HepG2 (cell line): Measurements from ENCODE around the gene MFSD12. TPM values are rescaled to one million over a fixed set of nuclear protein-coding genes. Genes with fewer than 3 reads are reported as not detected.

ENCODE experiments used
- AKAP8 ChIP-seq: sonication (generic); formaldehyde crosslinking; IDR thresholded peaks from 2 replicates; pipeline ENCODE4 v1.5.1; 2020; ENCODE audit warnings: mild to moderate bottlenecking, missing genetic modification reagents
- FOSL2 ChIP-seq: sonication (generic); formaldehyde crosslinking; IDR thresholded peaks from 2 replicates; pipeline ENCODE4 v1.4.0; 2020; ENCODE audit warnings: missing genetic modification reagents
- FOXJ3 ChIP-seq: sonication (generic); formaldehyde crosslinking; IDR thresholded peaks from 2 replicates; pipeline ENCODE4 v1.4.0; 2020; ENCODE audit warnings: missing genetic modification reagents, mild to moderate bottlenecking, borderline replicate concordance
- FOXM1 ChIP-seq: sonication (generic); formaldehyde crosslinking; IDR thresholded peaks from 2 replicates; pipeline ENCODE4 v1.5.0; 2020; ENCODE audit warnings: missing genetic modification reagents
- KLF11 ChIP-seq: IDR thresholded peaks from 2 replicates; pipeline ENCODE4 v1.6.1; 2016; ENCODE audit warnings: missing compliant biosample characterization
- RFX1 ChIP-seq: fragments of 450-650 bp; IDR thresholded peaks from 2 replicates; pipeline ENCODE4 v1.6.1; 2017
- ZKSCAN8 ChIP-seq: IDR thresholded peaks from 2 replicates; pipeline ENCODE4 v1.6.1; 2016; ENCODE audit warnings: borderline replicate concordance, missing genetic modification reagents, missing compliant biosample characterization
- ZNF549 ChIP-seq: sonication (generic); formaldehyde crosslinking; IDR thresholded peaks from 2 replicates; pipeline ENCODE4 v1.5.0; 2020; ENCODE audit warnings: missing genetic modification reagents
- ZNF558 ChIP-seq: sonication (generic); formaldehyde crosslinking; IDR thresholded peaks from 2 replicates; pipeline ENCODE4 v1.9.0; 2022; ENCODE audit warnings: mild to moderate bottlenecking, missing genetic modification reagents, borderline replicate concordance
- ZNF773 ChIP-seq: sonication (generic); formaldehyde crosslinking; IDR thresholded peaks from 2 replicates; pipeline ENCODE4 v1.4.0; 2020; ENCODE audit warnings: missing genetic modification reagents, borderline replicate concordance
- ZNF839 ChIP-seq: sonication (generic); formaldehyde crosslinking; IDR thresholded peaks from 2 replicates; pipeline ENCODE4 v1.4.0; 2020; ENCODE audit warnings: missing genetic modification reagents, mild to moderate bottlenecking, borderline replicate concordance
- ZSCAN22 ChIP-seq: sonication (generic); formaldehyde crosslinking; IDR thresholded peaks from 2 replicates; pipeline ENCODE4 v1.4.0; 2020; ENCODE audit warnings: mild to moderate bottlenecking, missing genetic modification reagents
- polyA plus RNA-seq, 8 experiments: library from polyadenylated mRNA; depleted of rRNA in 3 of 8; stranded (reverse) in 7 of 8; unstranded in 1 of 8; fragments of >200 nt; fragmentation: Illumina TruSeq in 4 of 8; extraction: Trizol in 4 of 8; gene quantifications; 2 replicates each; pipeline versions ENCODE4 v1.2.1 to v1.2.3, GENCODE V29; 2011 to 2016; ENCODE audit warnings: low read depth in 4 of 8, missing spikeins in 1 of 8, mixed read lengths in 1 of 8; ENCODE audit not compliant: insufficient read depth in 1 of 8
- total RNA-seq, 5 experiments: library from RNA; depleted of rRNA; stranded (reverse); fragments of >200 nt; fragmentation: Illumina TruSeq; extraction: Trizol; gene quantifications; 2 replicates each; pipeline ENCODE4 v1.2.3, GENCODE V29; 2016; ENCODE audit warnings: low read depth in 1 of 5
- TF ChIP-seq, protein P1 (sequence below): sonication (generic); formaldehyde crosslinking; IDR thresholded peaks from 2 replicates; pipeline ENCODE4; 2020; ENCODE audit warnings: missing genetic modification reagents, mild to moderate bottlenecking, borderline replicate concordance
- TF ChIP-seq, protein P2 (sequence below): sonication (generic); formaldehyde crosslinking; IDR thresholded peaks from 2 replicates; pipeline ENCODE4 v1.5.0; 2020; ENCODE audit warnings: missing genetic modification reagents, mild to moderate bottlenecking, borderline replicate concordance
- TF ChIP-seq, protein P3 (sequence below): sonication (generic); formaldehyde crosslinking; IDR thresholded peaks from 2 replicates; pipeline ENCODE4 v1.5.0; 2020; ENCODE audit warnings: missing genetic modification reagents, mild to moderate bottlenecking, borderline replicate concordance
- TF ChIP-seq, protein P4 (sequence below): sonication (generic); formaldehyde crosslinking; IDR thresholded peaks from 2 replicates; pipeline ENCODE4 v1.5.1; 2020; ENCODE audit warnings: mild to moderate bottlenecking, missing genetic modification reagents
- TF ChIP-seq, protein P5 (sequence below): sonication (generic); formaldehyde crosslinking; IDR thresholded peaks from 2 replicates; pipeline ENCODE4 v1.5.0; 2020; ENCODE audit warnings: missing genetic modification reagents, mild to moderate bottlenecking, borderline replicate concordance
- TF ChIP-seq, protein P6 (sequence below): sonication (generic); formaldehyde crosslinking; conservative IDR thresholded peaks from 2 replicates; pipeline ENCODE4 v1.8.0; 2022; ENCODE audit warnings: missing genetic modification reagents

The MFSD12 gene
- total and polyA plus RNA-seq, 2 of the 13 experiments (the other 11 are each of a cell fraction or from before 2014, with no cell fraction given): 27.2 to 29.1 TPM

DNA sequence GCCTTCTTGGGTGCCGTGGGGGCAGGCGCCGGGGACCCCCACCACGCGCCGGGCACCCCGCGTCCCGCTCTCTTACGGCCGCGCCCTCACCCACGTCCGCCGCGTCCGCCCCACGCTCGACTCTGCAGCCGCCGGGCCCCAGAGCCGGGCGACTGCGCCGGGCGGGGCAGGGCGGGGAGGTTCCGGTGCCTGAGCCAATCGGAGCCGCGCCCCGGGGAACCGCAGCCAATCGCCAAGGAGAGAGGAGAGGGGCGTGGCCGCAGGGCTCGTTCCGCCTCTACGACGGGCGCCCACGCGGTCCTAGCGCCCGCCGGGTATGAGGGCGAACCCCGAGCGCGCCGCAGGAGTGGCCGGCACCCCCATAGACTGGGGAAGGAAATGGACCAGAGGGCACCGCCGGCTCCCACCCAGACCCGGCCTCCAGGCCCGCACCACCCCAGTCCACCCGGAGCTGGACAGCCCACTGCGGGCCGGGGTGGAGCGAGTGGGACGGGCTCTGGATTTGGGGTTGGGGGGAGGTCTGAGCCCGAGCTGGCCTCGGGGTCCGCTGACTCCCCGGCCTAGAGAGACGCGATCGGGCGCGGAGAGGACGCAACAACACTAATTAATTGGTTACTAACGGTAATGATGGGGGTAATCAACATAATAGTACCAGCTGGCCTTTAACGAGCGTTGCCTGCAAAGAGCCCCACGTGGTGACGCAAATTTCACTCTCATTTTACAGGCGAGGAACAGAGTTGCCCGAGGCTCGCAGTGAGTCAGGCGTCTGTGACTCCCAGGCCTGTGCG lies at the start of gene MFSD12 (continued):
- TF ChIP-seq, protein P1, sequence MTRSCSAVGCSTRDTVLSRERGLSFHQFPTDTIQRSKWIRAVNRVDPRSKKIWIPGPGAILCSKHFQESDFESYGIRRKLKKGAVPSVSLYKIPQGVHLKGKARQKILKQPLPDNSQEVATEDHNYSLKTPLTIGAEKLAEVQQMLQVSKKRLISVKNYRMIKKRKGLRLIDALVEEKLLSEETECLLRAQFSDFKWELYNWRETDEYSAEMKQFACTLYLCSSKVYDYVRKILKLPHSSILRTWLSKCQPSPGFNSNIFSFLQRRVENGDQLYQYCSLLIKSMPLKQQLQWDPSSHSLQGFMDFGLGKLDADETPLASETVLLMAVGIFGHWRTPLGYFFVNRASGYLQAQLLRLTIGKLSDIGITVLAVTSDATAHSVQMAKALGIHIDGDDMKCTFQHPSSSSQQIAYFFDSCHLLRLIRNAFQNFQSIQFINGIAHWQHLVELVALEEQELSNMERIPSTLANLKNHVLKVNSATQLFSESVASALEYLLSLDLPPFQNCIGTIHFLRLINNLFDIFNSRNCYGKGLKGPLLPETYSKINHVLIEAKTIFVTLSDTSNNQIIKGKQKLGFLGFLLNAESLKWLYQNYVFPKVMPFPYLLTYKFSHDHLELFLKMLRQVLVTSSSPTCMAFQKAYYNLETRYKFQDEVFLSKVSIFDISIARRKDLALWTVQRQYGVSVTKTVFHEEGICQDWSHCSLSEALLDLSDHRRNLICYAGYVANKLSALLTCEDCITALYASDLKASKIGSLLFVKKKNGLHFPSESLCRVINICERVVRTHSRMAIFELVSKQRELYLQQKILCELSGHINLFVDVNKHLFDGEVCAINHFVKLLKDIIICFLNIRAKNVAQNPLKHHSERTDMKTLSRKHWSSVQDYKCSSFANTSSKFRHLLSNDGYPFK (CRISPR knock-in tag): no peak
- TF ChIP-seq, protein P2, sequence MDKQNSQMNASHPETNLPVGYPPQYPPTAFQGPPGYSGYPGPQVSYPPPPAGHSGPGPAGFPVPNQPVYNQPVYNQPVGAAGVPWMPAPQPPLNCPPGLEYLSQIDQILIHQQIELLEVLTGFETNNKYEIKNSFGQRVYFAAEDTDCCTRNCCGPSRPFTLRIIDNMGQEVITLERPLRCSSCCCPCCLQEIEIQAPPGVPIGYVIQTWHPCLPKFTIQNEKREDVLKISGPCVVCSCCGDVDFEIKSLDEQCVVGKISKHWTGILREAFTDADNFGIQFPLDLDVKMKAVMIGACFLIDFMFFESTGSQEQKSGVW: no peak
- TF ChIP-seq ZNF773: no peak
- TF ChIP-seq, protein P3, sequence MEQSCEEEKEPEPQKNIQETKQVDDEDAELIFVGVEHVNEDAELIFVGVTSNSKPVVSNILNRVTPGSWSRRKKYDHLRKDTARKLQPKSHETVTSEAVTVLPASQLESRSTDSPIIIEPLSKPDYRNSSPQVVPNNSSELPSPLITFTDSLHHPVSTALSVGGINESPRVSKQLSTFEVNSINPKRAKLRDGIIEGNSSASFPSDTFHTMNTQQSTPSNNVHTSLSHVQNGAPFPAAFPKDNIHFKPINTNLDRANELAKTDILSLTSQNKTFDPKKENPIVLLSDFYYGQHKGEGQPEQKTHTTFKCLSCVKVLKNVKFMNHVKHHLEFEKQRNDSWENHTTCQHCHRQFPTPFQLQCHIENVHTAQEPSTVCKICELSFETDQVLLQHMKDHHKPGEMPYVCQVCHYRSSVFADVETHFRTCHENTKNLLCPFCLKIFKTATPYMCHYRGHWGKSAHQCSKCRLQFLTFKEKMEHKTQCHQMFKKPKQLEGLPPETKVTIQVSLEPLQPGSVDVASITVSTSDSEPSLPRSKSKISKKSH (CRISPR knock-in tag): 0 out of 2 replicates have a peak, but pooled peaks have one; percentile 34
- no peak for TF ChIP-seq ZNF558
- no peak for TF ChIP-seq FOXJ3 (CRISPR knock-in tag)
- peak; percentile 53; the same call in 1 of the 2 replicates for TF ChIP-seq KLF11 (CRISPR knock-in tag)
- TF ChIP-seq ZSCAN22 (CRISPR knock-in tag): no peak; the same call in 1 of the 2 replicates
- no peak for TF ChIP-seq RFX1
- TF ChIP-seq ZNF839 (CRISPR knock-in tag): no peak
- no peak for TF ChIP-seq ZKSCAN8 (CRISPR knock-in tag)
- no peak for TF ChIP-seq AKAP8 (CRISPR knock-in tag)
- TF ChIP-seq, protein P4, sequence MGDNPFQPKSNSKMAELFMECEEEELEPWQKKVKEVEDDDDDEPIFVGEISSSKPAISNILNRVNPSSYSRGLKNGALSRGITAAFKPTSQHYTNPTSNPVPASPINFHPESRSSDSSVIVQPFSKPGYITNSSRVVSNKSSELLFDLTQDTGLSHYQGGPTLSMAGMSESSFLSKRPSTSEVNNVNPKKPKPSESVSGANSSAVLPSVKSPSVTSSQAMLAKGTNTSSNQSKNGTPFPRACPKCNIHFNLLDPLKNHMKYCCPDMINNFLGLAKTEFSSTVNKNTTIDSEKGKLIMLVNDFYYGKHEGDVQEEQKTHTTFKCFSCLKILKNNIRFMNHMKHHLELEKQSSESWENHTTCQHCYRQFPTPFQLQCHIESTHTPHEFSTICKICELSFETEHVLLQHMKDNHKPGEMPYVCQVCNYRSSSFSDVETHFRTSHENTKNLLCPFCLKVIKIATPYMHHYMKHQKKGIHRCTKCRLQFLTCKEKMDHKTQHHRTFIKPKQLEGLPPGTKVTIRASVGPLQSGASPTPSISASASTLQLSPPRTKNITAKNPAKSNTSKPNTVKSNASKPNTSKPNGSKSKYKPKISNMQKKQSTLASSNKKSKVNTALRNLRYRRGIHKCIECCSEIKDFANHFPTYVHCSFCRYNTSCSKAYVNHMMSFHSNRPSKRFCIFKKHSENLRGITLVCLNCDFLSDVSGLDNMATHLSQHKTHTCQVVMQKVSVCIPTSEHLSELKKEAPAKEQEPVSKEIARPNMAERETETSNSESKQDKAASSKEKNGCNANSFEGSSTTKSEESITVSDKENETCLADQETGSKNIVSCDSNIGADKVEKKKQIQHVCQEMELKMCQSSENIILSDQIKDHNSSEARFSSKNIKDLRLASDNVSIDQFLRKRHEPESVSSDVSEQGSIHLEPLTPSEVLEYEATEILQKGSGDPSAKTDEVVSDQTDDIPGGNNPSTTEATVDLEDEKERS (CRISPR knock-in tag): no peak
- no peak for TF ChIP-seq ZNF549 (CRISPR knock-in tag)
- TF ChIP-seq, protein P5, sequence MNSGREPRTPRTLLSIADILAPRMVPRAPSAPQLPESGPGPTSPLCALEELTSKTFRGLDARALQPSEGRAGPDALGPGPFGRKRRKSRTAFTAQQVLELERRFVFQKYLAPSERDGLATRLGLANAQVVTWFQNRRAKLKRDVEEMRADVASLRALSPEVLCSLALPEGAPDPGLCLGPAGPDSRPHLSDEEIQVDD (CRISPR knock-in tag): no peak
- TF ChIP-seq FOSL2: 0 out of 2 replicates have a peak, but pooled peaks have one; percentile 9
- TF ChIP-seq, protein P6, sequence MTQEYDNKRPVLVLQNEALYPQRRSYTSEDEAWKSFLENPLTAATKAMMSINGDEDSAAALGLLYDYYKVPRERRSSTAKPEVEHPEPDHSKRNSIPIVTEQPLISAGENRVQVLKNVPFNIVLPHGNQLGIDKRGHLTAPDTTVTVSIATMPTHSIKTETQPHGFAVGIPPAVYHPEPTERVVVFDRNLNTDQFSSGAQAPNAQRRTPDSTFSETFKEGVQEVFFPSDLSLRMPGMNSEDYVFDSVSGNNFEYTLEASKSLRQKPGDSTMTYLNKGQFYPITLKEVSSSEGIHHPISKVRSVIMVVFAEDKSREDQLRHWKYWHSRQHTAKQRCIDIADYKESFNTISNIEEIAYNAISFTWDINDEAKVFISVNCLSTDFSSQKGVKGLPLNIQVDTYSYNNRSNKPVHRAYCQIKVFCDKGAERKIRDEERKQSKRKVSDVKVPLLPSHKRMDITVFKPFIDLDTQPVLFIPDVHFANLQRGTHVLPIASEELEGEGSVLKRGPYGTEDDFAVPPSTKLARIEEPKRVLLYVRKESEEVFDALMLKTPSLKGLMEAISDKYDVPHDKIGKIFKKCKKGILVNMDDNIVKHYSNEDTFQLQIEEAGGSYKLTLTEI (CRISPR knock-in tag): no peak
- TF ChIP-seq FOXM1 (CRISPR knock-in tag): no peak
